Measurements from ENCODE around the gene RPS27A.
"Not testable (repeated sequence)": the region's sequence is repeated elsewhere in the genome, so short reads cannot be mapped to it uniquely, and the experiment has no call there.

Gene RPS27A

GRCh38 chr2:55242617-55243016 is 10.1 kb downstream of the RPS27A start:
- no peak overlapping the region for H3K4me3 ChIP-seq (replicated peaks in 1 of 2; ENCODE audit: low read depth in 2 of 2, low read length in 2 of 2)
- no peak for DNase-seq (ENCODE audit: low read depth in 2 of 2)
- no peak for TF ChIP-seq CTCF (IDR thresholded peaks at IDR 0.05; ENCODE audit: low read depth, low read length)

- no peak overlapping the region for H3K4me3 ChIP-seq (replicated peaks in 1 of 2; ENCODE audit: low read depth in 2 of 2, low read length in 2 of 2)
- no peak for TF ChIP-seq CTCF (IDR thresholded peaks at IDR 0.05; ENCODE audit: low read depth, low read length)
- no peak for DNase-seq (ENCODE audit: low read depth in 2 of 2)
Measured at GRCh38 chr2:55245411-55245810, 12.9 kb downstream of the RPS27A start.

DNA sequence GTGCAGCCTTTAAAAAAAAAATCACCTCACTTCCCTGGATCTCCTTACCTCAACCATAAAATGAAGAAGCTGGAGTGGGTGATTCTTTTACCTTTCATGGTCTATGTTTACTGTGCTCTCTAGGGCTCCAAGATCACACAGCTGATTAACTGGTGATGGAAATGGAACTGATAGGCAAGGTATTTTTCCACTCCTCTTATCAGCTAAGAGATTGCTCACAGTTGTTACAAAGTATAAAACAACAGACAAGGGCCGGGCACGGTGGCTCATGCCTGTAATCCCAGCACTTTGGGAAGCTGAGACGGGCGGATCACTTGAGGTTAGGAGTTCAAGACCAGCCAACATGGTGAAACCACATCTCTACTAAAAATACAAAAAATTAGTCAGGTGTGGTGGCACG is 14.5 kb downstream of the RPS27A start:
- DNase-seq (ENCODE audit: low read depth in 2 of 2) = no peak
- no peak for TF ChIP-seq CTCF (IDR thresholded peaks at IDR 0.05; ENCODE audit: low read depth, low read length)
- H3K4me3 ChIP-seq (replicated peaks in 1 of 2; ENCODE audit: low read depth in 2 of 2, low read length in 2 of 2) = no peak overlapping the region

GRCh38 chr2:55252832-55253231 is 20.3 kb downstream of the RPS27A start:
- TF ChIP-seq CTCF (IDR thresholded peaks at IDR 0.05; ENCODE audit: low read depth, low read length) = no peak
- H3K4me3 ChIP-seq (replicated peaks in 1 of 2; ENCODE audit: low read depth in 2 of 2, low read length in 2 of 2) = no peak overlapping the region
- no peak for DNase-seq (ENCODE audit: low read depth in 2 of 2)

DNA sequence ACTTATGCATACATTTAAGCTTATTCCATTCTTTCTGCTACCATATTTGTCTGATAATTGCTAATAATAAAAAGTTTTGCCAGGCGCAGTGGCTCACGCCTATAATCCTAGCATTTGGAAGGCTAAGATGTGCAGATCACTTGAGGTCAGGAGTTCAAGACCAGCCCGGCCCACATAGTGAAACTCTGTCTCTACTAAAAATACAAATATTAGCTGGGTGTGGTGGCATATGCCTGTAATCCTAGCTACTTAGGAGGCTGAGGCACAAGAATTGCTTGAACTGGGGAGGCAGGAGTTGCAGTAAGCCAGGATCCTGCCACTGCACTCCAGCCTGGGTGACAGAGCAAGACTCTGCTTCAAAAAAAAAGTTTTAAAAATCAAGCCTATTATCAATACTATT is 27.1 kb downstream of the RPS27A start:
- DNase-seq (ENCODE audit: low read depth in 2 of 2); H3K4me3 ChIP-seq (replicated peaks in 1 of 2; ENCODE audit: low read depth in 2 of 2, low read length in 2 of 2): not testable (repeated sequence)

DNA sequence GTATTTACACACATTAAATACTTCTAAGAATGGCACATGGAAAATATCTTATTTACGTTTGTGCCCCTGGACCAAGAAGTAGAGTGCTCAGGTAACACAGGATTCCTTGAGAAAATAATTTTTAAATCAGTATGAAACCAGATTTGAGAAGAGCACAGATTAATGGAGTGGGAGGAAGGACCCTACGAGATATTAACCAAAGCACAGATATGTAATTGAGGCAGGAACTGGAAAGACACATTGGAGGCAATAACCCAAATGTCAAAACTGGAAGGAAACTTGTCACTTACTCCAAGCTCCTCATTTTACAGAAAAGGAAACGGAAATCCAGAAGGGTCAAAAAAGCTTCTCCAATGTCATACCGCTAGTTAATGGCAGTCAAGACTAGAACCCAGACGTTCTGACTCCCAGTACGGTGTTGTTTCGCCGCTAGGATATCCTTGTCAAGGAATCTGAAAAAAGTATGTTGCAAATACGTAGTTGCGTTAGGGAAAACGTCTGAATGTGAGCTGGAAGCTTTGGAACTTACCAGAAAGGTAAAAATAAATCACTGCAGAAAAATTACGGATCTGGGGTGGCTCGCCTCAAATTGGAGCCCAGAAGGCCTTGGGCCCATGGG is 35.9 kb downstream of the RPS27A start:
- H3K4me3 ChIP-seq (replicated peaks in 1 of 2; ENCODE audit: low read depth in 2 of 2, low read length in 2 of 2) = peak overlapping the region; percentile 70 to 93
- no peak for TF ChIP-seq CTCF (IDR thresholded peaks at IDR 0.05; ENCODE audit: low read depth, low read length)
- no peak for DNase-seq (ENCODE audit: low read depth in 2 of 2)

- H3K4me3 ChIP-seq (replicated peaks in 1 of 2; ENCODE audit: low read depth in 2 of 2, low read length in 2 of 2) = peak within 1 kb of the TSS; percentile 70 to 93
- DNase-seq (ENCODE audit: low read depth in 2 of 2) = peak; percentile 93 to 95
Measured at GRCh38 chr2:55268907-55269644, 36.6 kb downstream of the RPS27A start, which contains the start of gene MTIF2. TSS of gene MTIF2 (minus strand) at chr2:55269231. CDS start at chr2:55263858, 5,373 bp downstream.

More at GRCh38 chr2:55268907-55269644, 36.6 kb downstream of the RPS27A start, which contains the start of gene MTIF2:
- TF ChIP-seq CTCF (IDR thresholded peaks at IDR 0.05; ENCODE audit: low read depth, low read length) = no peak

Data from cardiac fibroblast (primary cell).